Rectal smooth muscle tissue (tissue), 1 donor: Measurements from ENCODE around the gene CD8B.

Source experiments
- H3K27ac ChIP-seq: one replicate; pipeline ENCODE4 v1.7.0; 2013; ENCODE audit warnings: low read depth, low read length, inconsistent platforms
- H3K27me3 ChIP-seq: one replicate; pipeline ENCODE4 v1.7.0; 2013; ENCODE audit warnings: low read length; ENCODE audit not compliant: control insufficient read depth, insufficient read depth
- H3K36me3 ChIP-seq: one replicate; pipeline ENCODE4 v1.7.0; 2013; ENCODE audit warnings: low read length; ENCODE audit not compliant: control insufficient read depth, insufficient read depth
- H3K4me1 ChIP-seq: one replicate; pipeline ENCODE4 v1.7.0; 2013; ENCODE audit warnings: low read length; ENCODE audit not compliant: control insufficient read depth, insufficient read depth
- H3K4me3 ChIP-seq: one replicate; pipeline ENCODE4 v1.7.0; 2013; ENCODE audit warnings: low read length
- H3K9ac ChIP-seq: one replicate; pipeline ENCODE4 v1.7.0; 2013; ENCODE audit warnings: low read length

The CD8B gene

GRCh38 chr2:86774862-86775261 lies 86.8 kb downstream of the CD8B start:
- H3K4me3 ChIP-seq, result no peak overlapping the region
- no peak overlapping the region for H3K27ac ChIP-seq
- peaks cover 14% of the 10 kb centered on the region for H3K36me3 ChIP-seq
- H3K9ac ChIP-seq, result no peak overlapping the region
- no peaks in the 10 kb centered on the region for H3K4me1 ChIP-seq
- no peaks in the 10 kb centered on the region for H3K27me3 ChIP-seq

GRCh38 chr2:86772611-86773010 lies 89.1 kb downstream of the CD8B start:
- Histone ChIP-seq H3K4me3 (no peak overlapping the region), H3K27me3 (no peaks in the 10 kb centered on the region), H3K27ac (no peak overlapping the region), H3K9ac (no peak overlapping the region), H3K4me1 (no peaks in the 10 kb centered on the region), H3K36me3 (peaks cover 16% of the 10 kb centered on the region)

GRCh38 chr2:86770816-86771301 lies 90.8 kb downstream of the CD8B start:
- H3K9ac ChIP-seq, result no peak overlapping the region
- H3K4me1 ChIP-seq, result no peaks in the 10 kb centered on the region
- H3K27ac ChIP-seq, result no peak overlapping the region
- H3K27me3 ChIP-seq, result no peaks in the 10 kb centered on the region
- no peak overlapping the region for H3K4me3 ChIP-seq
- H3K36me3 ChIP-seq, result peaks cover 16% of the 10 kb centered on the region

- Histone ChIP-seq H3K4me3 (no peak overlapping the region), H3K36me3 (peaks cover 18% of the 10 kb centered on the region), H3K9ac (no peak overlapping the region), H3K27ac (no peak overlapping the region), H3K27me3 (no peaks in the 10 kb centered on the region), H3K4me1 (no peaks in the 10 kb centered on the region)
Measured at GRCh38 chr2:86769838-86770237, 91.8 kb downstream of the CD8B start.

- Histone ChIP-seq H3K4me1 (no peaks in the 10 kb centered on the region), H3K27ac (no peak overlapping the region), H3K27me3 (no peaks in the 10 kb centered on the region), H3K4me3 (no peak overlapping the region), H3K9ac (no peak overlapping the region), H3K36me3 (peaks cover 18% of the 10 kb centered on the region)
Measured at GRCh38 chr2:86768189-86768949, 93.3 kb downstream of the CD8B start.
